CD4-positive, alpha-beta T cell treated with Interleukin-4 for 1 hour (primary cell): Measurements from ENCODE around the gene PARP4.
"Not testable (repeated sequence)": the region's sequence is repeated elsewhere in the genome, so short reads cannot be mapped to it uniquely, and the experiment has no call there.

Experiments used
- DNase-seq, 2 donors: peaks; one replicate each; pipeline ENCODE4 v3.0.0-alpha.2; 2020 to 2022

Gene PARP4

GRCh38 chr13:24443366-24443765 is 69.2 kb downstream of the PARP4 start:
- DNase-seq: no peak

GRCh38 chr13:24426045-24426444 is 86.5 kb downstream of the PARP4 start:
- DNase-seq: not testable (repeated sequence)

GRCh38 chr13:24419668-24420067 is 92.9 kb downstream of the PARP4 start:
- not testable (repeated sequence) for DNase-seq

- DNase-seq: peak in 1 of 2 donors; percentile 1
Measured at GRCh38 chr13:24407844-24408243, 104.7 kb downstream of the PARP4 start.

- no peak for DNase-seq
Measured at GRCh38 chr13:24406524-24406923, 106.1 kb downstream of the PARP4 start.

GRCh38 chr13:24396821-24397220 is 115.8 kb downstream of the PARP4 start:
- no peak for DNase-seq

GRCh38 chr13:24392972-24393371 is 119.6 kb downstream of the PARP4 start:
- no peak for DNase-seq

GRCh38 chr13:24391771-24392683 is 120.6 kb downstream of the PARP4 start:
- DNase-seq: not testable (repeated sequence)

- not testable (repeated sequence) for DNase-seq
Measured at GRCh38 chr13:24390795-24391194, 121.8 kb downstream of the PARP4 start.

- no peak for DNase-seq
Measured at GRCh38 chr13:24389506-24389905, 123.1 kb downstream of the PARP4 start.

GRCh38 chr13:24388743-24389142 is 123.8 kb downstream of the PARP4 start:
- DNase-seq: not testable (repeated sequence)

GRCh38 chr13:24386816-24387708 is 125.5 kb downstream of the PARP4 start:
- no peak for DNase-seq

GRCh38 chr13:24385902-24386301 is 126.7 kb downstream of the PARP4 start:
- DNase-seq: no peak

- DNase-seq: not testable (repeated sequence)
Measured at GRCh38 chr13:24384946-24385345, 127.6 kb downstream of the PARP4 start.

- not testable (repeated sequence) for DNase-seq
Measured at GRCh38 chr13:24384091-24384490, 128.5 kb downstream of the PARP4 start.

GRCh38 chr13:24381541-24382265 is 130.9 kb downstream of the PARP4 start:
- no peak for DNase-seq

GRCh38 chr13:24380881-24381280 is 131.7 kb downstream of the PARP4 start:
- DNase-seq: not testable (repeated sequence)

- DNase-seq: not testable (repeated sequence)
Measured at GRCh38 chr13:24380227-24380626, 132.4 kb downstream of the PARP4 start.

- DNase-seq: not testable (repeated sequence)
Measured at GRCh38 chr13:24371273-24371672, 141.3 kb downstream of the PARP4 start.
